Neural crest cell (in vitro differentiated cells): ENCODE results near the gene NRF1. TPM values are rescaled to one million over a fixed set of nuclear protein-coding genes. Genes with fewer than 3 reads are reported as not detected.
"Not testable (repeated sequence)": the region's sequence is repeated elsewhere in the genome, so short reads cannot be mapped to it uniquely, and the experiment has no call there.

Experiments
- DNase-seq: peaks from one replicate; pipeline ENCODE4 v3.0.0; 2021; ENCODE audit warnings: low read depth, mixed read lengths, low spot score
- H3K27ac Mint-ChIP-seq: one replicate; pipeline ENCODE4 v1.8.0; 2021; ENCODE audit warnings: mild to moderate bottlenecking, mixed read lengths; ENCODE audit not compliant: unreplicated experiment
- H3K27me3 Mint-ChIP-seq: 2 replicates; pipeline ENCODE4 v1.8.0; 2021; ENCODE audit warnings: low read depth, mild to moderate bottlenecking, mixed read lengths
- H3K36me3 Mint-ChIP-seq: 2 replicates; pipeline ENCODE4 v1.8.0; 2021; ENCODE audit warnings: low read depth, mild to moderate bottlenecking, mixed read lengths
- H3K4me1 Mint-ChIP-seq: 2 replicates; pipeline ENCODE4 v1.8.0; 2021; ENCODE audit warnings: mixed read lengths
- H3K4me3 Mint-ChIP-seq: one replicate; pipeline ENCODE4 v1.8.0; 2021; ENCODE audit warnings: mild to moderate bottlenecking, mixed read lengths
- H3K9me3 Mint-ChIP-seq: 2 replicates; pipeline ENCODE4 v1.8.0; 2021; ENCODE audit warnings: mixed read lengths
- CTCF ChIP-seq: fragments of 200-600 bp; sonication (generic); conservative IDR thresholded peaks from 2 replicates; pipeline ENCODE4 v1.5.0; 2021; ENCODE audit warnings: antibody characterized with exemption, mild to moderate bottlenecking
- total RNA-seq: library from RNA; stranded (reverse); gene quantifications from 2 replicates; pipeline ENCODE4 v1.2.1, GENCODE V29; 2021

NRF1 gene
- total RNA-seq, 1 donor from 2014 or later, result 27.5 TPM

- DNase-seq, result no peak
- peaks cover 4% of the 10 kb centered on the region for H3K9me3 Mint-ChIP-seq
- TF ChIP-seq CTCF, result no peak
- H3K27me3 Mint-ChIP-seq, result no peaks in the 10 kb centered on the region
- no peak overlapping the region for H3K4me3 Mint-ChIP-seq
- H3K36me3 Mint-ChIP-seq, result peaks cover 23% of the 10 kb centered on the region
- H3K4me1 Mint-ChIP-seq, result peaks cover 23% of the 10 kb centered on the region
- H3K27ac Mint-ChIP-seq, result no peak overlapping the region
Observed at GRCh38 chr7:129650056-129650758, 38.7 kb downstream of the NRF1 start.

GRCh38 chr7:129652914-129653313, 41.4 kb downstream of the NRF1 start:
- H3K27me3 Mint-ChIP-seq, result no peaks in the 10 kb centered on the region
- peaks cover 22% of the 10 kb centered on the region for H3K36me3 Mint-ChIP-seq
- H3K27ac Mint-ChIP-seq, result no peak overlapping the region
- no peak for TF ChIP-seq CTCF
- H3K4me3 Mint-ChIP-seq, result no peak overlapping the region
- H3K9me3 Mint-ChIP-seq, result peaks cover 4% of the 10 kb centered on the region
- H3K4me1 Mint-ChIP-seq, result peaks cover 17% of the 10 kb centered on the region
- no peak for DNase-seq

- H3K27ac Mint-ChIP-seq, result no peak overlapping the region
- H3K27me3 Mint-ChIP-seq, result no peaks in the 10 kb centered on the region
- peaks cover 5% of the 10 kb centered on the region for H3K4me1 Mint-ChIP-seq
- no peak overlapping the region for H3K4me3 Mint-ChIP-seq
- H3K36me3 Mint-ChIP-seq, result peaks cover 42% of the 10 kb centered on the region
- DNase-seq, result no peak
- TF ChIP-seq CTCF, result no peak
- H3K9me3 Mint-ChIP-seq, result peaks cover 11% of the 10 kb centered on the region
Observed at GRCh38 chr7:129655811-129656210, 44.3 kb downstream of the NRF1 start.

GRCh38 chr7:129657363-129657762, 45.8 kb downstream of the NRF1 start:
- Mint-ChIP-seq H3K4me1 (no peaks in the 10 kb centered on the region), H3K4me3 (no peak overlapping the region), H3K9me3 (peaks cover 18% of the 10 kb centered on the region), H3K36me3 (peaks cover 56% of the 10 kb centered on the region), H3K27ac (no peak overlapping the region), H3K27me3 (no peaks in the 10 kb centered on the region)
- TF ChIP-seq CTCF, result no peak
- DNase-seq, result no peak

GRCh38 chr7:129659907-129660306, 48.4 kb downstream of the NRF1 start:
- H3K36me3 Mint-ChIP-seq, result peaks cover 55% of the 10 kb centered on the region
- not testable (repeated sequence) for H3K4me1 Mint-ChIP-seq, DNase-seq, H3K27me3 Mint-ChIP-seq, H3K27ac Mint-ChIP-seq, H3K4me3 Mint-ChIP-seq
- peaks cover 18% of the 10 kb centered on the region for H3K9me3 Mint-ChIP-seq

- peaks cover 18% of the 10 kb centered on the region for H3K9me3 Mint-ChIP-seq
- TF ChIP-seq CTCF, result no peak
- no peak for DNase-seq
- H3K4me3 Mint-ChIP-seq, result no peak overlapping the region
- no peak overlapping the region for H3K27ac Mint-ChIP-seq
- H3K27me3 Mint-ChIP-seq, result no peaks in the 10 kb centered on the region
- no peaks in the 10 kb centered on the region for H3K4me1 Mint-ChIP-seq
- H3K36me3 Mint-ChIP-seq, result peaks cover 53% of the 10 kb centered on the region
Observed at GRCh38 chr7:129661645-129662182, 50.2 kb downstream of the NRF1 start.

GRCh38 chr7:129663240-129663639, 51.7 kb downstream of the NRF1 start:
- H3K4me3 Mint-ChIP-seq, H3K27ac Mint-ChIP-seq, H3K27me3 Mint-ChIP-seq, H3K4me1 Mint-ChIP-seq, DNase-seq: not testable (repeated sequence)
- H3K9me3 Mint-ChIP-seq, result peaks cover 18% of the 10 kb centered on the region
- H3K36me3 Mint-ChIP-seq, result peaks cover 54% of the 10 kb centered on the region
